ENCODE results near the gene HMX2.
"Not testable (repeated sequence)": the region's sequence is repeated elsewhere in the genome, so short reads cannot be mapped to it uniquely, and the experiment has no call there.

HMX2 gene

GRCh38 chr10:123175389-123176387 lies 27.8 kb downstream of the HMX2 start:
- H3K36me3 Mint-ChIP-seq (ENCODE audit: low read depth), result peaks cover 57% of the 10 kb centered on the region
- H3K9me3 Mint-ChIP-seq, result peaks cover 8% of the 10 kb centered on the region
- DNase-seq (ENCODE audit: low spot score), result no peak
- peaks cover 4% of the 10 kb centered on the region for H3K4me1 Mint-ChIP-seq (ENCODE audit: low read depth)
- H3K4me3 Mint-ChIP-seq, result no peak overlapping the region
- no peak overlapping the region for H3K27ac Mint-ChIP-seq
- no peaks in the 10 kb centered on the region for H3K27me3 Mint-ChIP-seq (ENCODE audit: low read depth)

GRCh38 chr10:123178390-123178789 lies 30.5 kb downstream of the HMX2 start:
- not testable (repeated sequence) for H3K27ac Mint-ChIP-seq; DNase-seq (ENCODE audit: low spot score); H3K27me3 Mint-ChIP-seq (ENCODE audit: low read depth); H3K4me1 Mint-ChIP-seq (ENCODE audit: low read depth); H3K4me3 Mint-ChIP-seq
- Mint-ChIP-seq H3K9me3 (peaks cover 22% of the 10 kb centered on the region), H3K36me3 (ENCODE audit: low read depth) (peaks cover 48% of the 10 kb centered on the region)

- Mint-ChIP-seq H3K27ac (no peak overlapping the region), H3K4me3 (no peak overlapping the region), H3K4me1 (ENCODE audit: low read depth) (no peaks in the 10 kb centered on the region), H3K27me3 (ENCODE audit: low read depth) (no peaks in the 10 kb centered on the region), H3K36me3 (ENCODE audit: low read depth) (peaks cover 49% of the 10 kb centered on the region), H3K9me3 (peaks cover 36% of the 10 kb centered on the region)
- no peak for DNase-seq (ENCODE audit: low spot score)
These were observed 32.5 kb downstream of the HMX2 start for GRCh38 chr10:123180101-123181090.

- no peaks in the 10 kb centered on the region for H3K27me3 Mint-ChIP-seq (ENCODE audit: low read depth)
- DNase-seq (ENCODE audit: low spot score), result no peak
- H3K27ac Mint-ChIP-seq, result no peak overlapping the region
- H3K4me1 Mint-ChIP-seq (ENCODE audit: low read depth), result no peaks in the 10 kb centered on the region
- peaks cover 42% of the 10 kb centered on the region for H3K36me3 Mint-ChIP-seq (ENCODE audit: low read depth)
- H3K9me3 Mint-ChIP-seq, result peaks cover 27% of the 10 kb centered on the region
- no peak overlapping the region for H3K4me3 Mint-ChIP-seq
These were observed 35.8 kb downstream of the HMX2 start for GRCh38 chr10:123183724-123184123.

GRCh38 chr10:123187781-123188180 lies 39.8 kb downstream of the HMX2 start:
- no peak for DNase-seq (ENCODE audit: low spot score)
- Mint-ChIP-seq H3K36me3 (ENCODE audit: low read depth) (peaks cover 44% of the 10 kb centered on the region), H3K27ac (no peak overlapping the region), H3K27me3 (ENCODE audit: low read depth) (no peaks in the 10 kb centered on the region), H3K4me1 (ENCODE audit: low read depth) (no peaks in the 10 kb centered on the region), H3K4me3 (no peak overlapping the region), H3K9me3 (peaks cover 20% of the 10 kb centered on the region)

- Mint-ChIP-seq H3K9me3 (no peaks in the 10 kb centered on the region), H3K36me3 (ENCODE audit: low read depth) (peaks cover 12% of the 10 kb centered on the region), H3K4me1 (ENCODE audit: low read depth) (no peaks in the 10 kb centered on the region), H3K27ac (no peak overlapping the region), H3K27me3 (ENCODE audit: low read depth) (no peaks in the 10 kb centered on the region), H3K4me3 (no peak overlapping the region)
- DNase-seq (ENCODE audit: low spot score), result no peak
These were observed 44.0 kb downstream of the HMX2 start for GRCh38 chr10:123191886-123192285.

- H3K4me1 Mint-ChIP-seq (ENCODE audit: low read depth), result no peaks in the 10 kb centered on the region
- no peaks in the 10 kb centered on the region for H3K9me3 Mint-ChIP-seq
- peaks cover 7% of the 10 kb centered on the region for H3K36me3 Mint-ChIP-seq (ENCODE audit: low read depth)
- no peaks in the 10 kb centered on the region for H3K27me3 Mint-ChIP-seq (ENCODE audit: low read depth)
- no peak for DNase-seq (ENCODE audit: low spot score)
- no peak overlapping the region for H3K4me3 Mint-ChIP-seq
- no peak overlapping the region for H3K27ac Mint-ChIP-seq
These were observed 46.1 kb downstream of the HMX2 start for GRCh38 chr10:123194056-123194455.
